A673 (cell line): Measurements from ENCODE around the gene TTC3.

ENCODE experiments used
- EZH2 ChIP-seq: fragments of 200-600 bp; sonication (generic); IDR thresholded peaks from 2 replicates; pipeline ENCODE4 v1.6.1; 2017; ENCODE audit warnings: borderline replicate concordance, low read depth, mild to moderate bottlenecking, mixed read lengths, antibody characterized with exemption, low read length; ENCODE audit not compliant: poor library complexity, severe bottlenecking
- TF ChIP-seq, protein P1 (sequence below): fragments of 300-800, 200-600 bp; sonication (generic); conservative IDR thresholded peaks from 2 replicates; pipeline ENCODE4 v1.5.1; 2017; ENCODE audit warnings: low read depth, mild to moderate bottlenecking, antibody characterized with exemption, low read length, moderate library complexity, mixed read lengths

DNA sequence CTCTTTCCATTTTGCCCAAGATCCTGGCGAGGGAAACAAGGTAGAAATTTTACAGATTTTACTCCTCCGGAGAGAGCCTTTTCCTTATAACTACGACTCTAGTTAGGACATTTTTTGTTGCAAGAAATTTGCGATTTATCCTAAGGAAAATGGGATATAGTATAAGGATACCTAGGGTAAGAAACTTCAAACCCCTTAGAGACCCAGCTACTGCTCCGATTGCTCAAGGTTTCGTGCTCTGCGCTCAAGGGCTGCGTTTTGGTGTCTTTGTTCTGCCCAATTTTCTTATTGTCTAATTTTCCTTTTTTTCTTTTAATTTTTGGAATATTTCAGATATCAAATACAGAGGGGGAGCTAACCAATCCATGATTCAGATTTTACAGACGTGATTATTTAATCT is 1.5 kb downstream of the TTC3 start:
- TF ChIP-seq, protein P1, sequence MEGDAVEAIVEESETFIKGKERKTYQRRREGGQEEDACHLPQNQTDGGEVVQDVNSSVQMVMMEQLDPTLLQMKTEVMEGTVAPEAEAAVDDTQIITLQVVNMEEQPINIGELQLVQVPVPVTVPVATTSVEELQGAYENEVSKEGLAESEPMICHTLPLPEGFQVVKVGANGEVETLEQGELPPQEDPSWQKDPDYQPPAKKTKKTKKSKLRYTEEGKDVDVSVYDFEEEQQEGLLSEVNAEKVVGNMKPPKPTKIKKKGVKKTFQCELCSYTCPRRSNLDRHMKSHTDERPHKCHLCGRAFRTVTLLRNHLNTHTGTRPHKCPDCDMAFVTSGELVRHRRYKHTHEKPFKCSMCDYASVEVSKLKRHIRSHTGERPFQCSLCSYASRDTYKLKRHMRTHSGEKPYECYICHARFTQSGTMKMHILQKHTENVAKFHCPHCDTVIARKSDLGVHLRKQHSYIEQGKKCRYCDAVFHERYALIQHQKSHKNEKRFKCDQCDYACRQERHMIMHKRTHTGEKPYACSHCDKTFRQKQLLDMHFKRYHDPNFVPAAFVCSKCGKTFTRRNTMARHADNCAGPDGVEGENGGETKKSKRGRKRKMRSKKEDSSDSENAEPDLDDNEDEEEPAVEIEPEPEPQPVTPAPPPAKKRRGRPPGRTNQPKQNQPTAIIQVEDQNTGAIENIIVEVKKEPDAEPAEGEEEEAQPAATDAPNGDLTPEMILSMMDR, result no peak
- no peak for TF ChIP-seq EZH2
